Suprapubic skin (tissue), 4 donors: ENCODE results near the gene DMAC2.

Experiments used
- POLR2A ChIP-seq, 2 donors: fragments of 450-650 bp; IDR thresholded peaks; one replicate each; pipeline ENCODE4 v1.6.1; 2017; ENCODE audit warnings: antibody characterized with exemption in 2 of 2, mild to moderate bottlenecking in 2 of 2, moderate library complexity in 2 of 2
- POLR2AphosphoS5 ChIP-seq, 3 donors: sonication (generic); formaldehyde crosslinking; IDR thresholded peaks; one replicate each; pipeline ENCODE4 v1.6.1; 2017; ENCODE audit warnings: antibody characterized with exemption in 3 of 3
- TF ChIP-seq, protein P1 (sequence below), 2 donors: fragments of 200-600 bp in 1 of 2; fragments of 450-650 bp in 1 of 2; sonication (generic) in 1 of 2; IDR thresholded peaks; one replicate each; pipeline ENCODE4 v1.5.1; 2016 to 2019; ENCODE audit warnings: antibody characterized with exemption in 2 of 2, mild to moderate bottlenecking in 1 of 2, moderate library complexity in 1 of 2

GRCh38 chr19:41445575-41445974 is 5.9 kb upstream of the DMAC2 start:
- TF ChIP-seq, protein P1, sequence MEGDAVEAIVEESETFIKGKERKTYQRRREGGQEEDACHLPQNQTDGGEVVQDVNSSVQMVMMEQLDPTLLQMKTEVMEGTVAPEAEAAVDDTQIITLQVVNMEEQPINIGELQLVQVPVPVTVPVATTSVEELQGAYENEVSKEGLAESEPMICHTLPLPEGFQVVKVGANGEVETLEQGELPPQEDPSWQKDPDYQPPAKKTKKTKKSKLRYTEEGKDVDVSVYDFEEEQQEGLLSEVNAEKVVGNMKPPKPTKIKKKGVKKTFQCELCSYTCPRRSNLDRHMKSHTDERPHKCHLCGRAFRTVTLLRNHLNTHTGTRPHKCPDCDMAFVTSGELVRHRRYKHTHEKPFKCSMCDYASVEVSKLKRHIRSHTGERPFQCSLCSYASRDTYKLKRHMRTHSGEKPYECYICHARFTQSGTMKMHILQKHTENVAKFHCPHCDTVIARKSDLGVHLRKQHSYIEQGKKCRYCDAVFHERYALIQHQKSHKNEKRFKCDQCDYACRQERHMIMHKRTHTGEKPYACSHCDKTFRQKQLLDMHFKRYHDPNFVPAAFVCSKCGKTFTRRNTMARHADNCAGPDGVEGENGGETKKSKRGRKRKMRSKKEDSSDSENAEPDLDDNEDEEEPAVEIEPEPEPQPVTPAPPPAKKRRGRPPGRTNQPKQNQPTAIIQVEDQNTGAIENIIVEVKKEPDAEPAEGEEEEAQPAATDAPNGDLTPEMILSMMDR (IDR thresholded peaks at IDR 0.05) = no peak
- TF ChIP-seq POLR2A (IDR thresholded peaks at IDR 0.05) = no peak
- no peak for TF ChIP-seq POLR2AphosphoS5 (IDR thresholded peaks at IDR 0.05)
